HepG2 (cell line): Measurements from ENCODE around the gene MPP3. TPM values are rescaled to one million over a fixed set of nuclear protein-coding genes. Genes with fewer than 3 reads are reported as not detected.

Experiments
- ARID4A ChIP-seq: sonication (generic); formaldehyde crosslinking; IDR thresholded peaks from 2 replicates; pipeline ENCODE4 v1.5.0; 2020; ENCODE audit warnings: mild to moderate bottlenecking, missing genetic modification reagents, borderline replicate concordance
- DPF2 ChIP-seq: sonication (generic); formaldehyde crosslinking; IDR thresholded peaks from 2 replicates; pipeline ENCODE4 v1.4.0; 2020; ENCODE audit warnings: mild to moderate bottlenecking, low read depth, missing genetic modification reagents, borderline replicate concordance
- FOSL1 ChIP-seq: sonication (generic); formaldehyde crosslinking; IDR thresholded peaks from 2 replicates; pipeline ENCODE4 v1.9.0; 2021; ENCODE audit warnings: missing genetic modification reagents, borderline replicate concordance
- NFE2 ChIP-seq: sonication (generic); formaldehyde crosslinking; IDR thresholded peaks from 2 replicates; pipeline ENCODE4 v1.4.0; 2020; ENCODE audit warnings: missing genetic modification reagents
- RBFOX2 ChIP-seq: fragments of 200-400 bp; formaldehyde crosslinking; IDR thresholded peaks from 2 replicates; pipeline ENCODE4 v1.6.1; 2017; ENCODE audit warnings: low read depth, mild to moderate bottlenecking, low read length
- RERE ChIP-seq: IDR thresholded peaks from 2 replicates; pipeline ENCODE4 v1.6.1; 2016; ENCODE audit warnings: low read depth, missing genetic modification reagents, missing compliant biosample characterization
- SMARCE1 ChIP-seq: fragments of 450-650 bp; IDR thresholded peaks from 2 replicates; pipeline ENCODE4 v1.6.1; 2017; ENCODE audit warnings: borderline replicate concordance
- SNAPC5 ChIP-seq: sonication (generic); formaldehyde crosslinking; IDR thresholded peaks from 2 replicates; pipeline ENCODE4 v1.8.1; 2023; ENCODE audit warnings: mild to moderate bottlenecking, missing genetic modification reagents, borderline replicate concordance
- TFAP4 ChIP-seq: sonication (generic); IDR thresholded peaks from 2 replicates; pipeline ENCODE4 v1.6.1; 2016; ENCODE audit warnings: low read depth, borderline replicate concordance
- ZEB1 ChIP-seq: IDR thresholded peaks from 2 replicates; pipeline ENCODE4 v1.6.1; 2012; ENCODE audit warnings: mild to moderate bottlenecking, low read depth, inconsistent platforms; ENCODE audit not compliant: insufficient replicate concordance
- ZNF12 ChIP-seq: sonication (generic); formaldehyde crosslinking; IDR thresholded peaks from 2 replicates; pipeline ENCODE4 v1.5.0; 2020; ENCODE audit warnings: missing genetic modification reagents
- ZNF292 ChIP-seq: sonication (generic); formaldehyde crosslinking; IDR thresholded peaks from 2 replicates; pipeline ENCODE4 v1.8.1; 2022; ENCODE audit warnings: mild to moderate bottlenecking, low read depth, missing genetic modification reagents, borderline replicate concordance
- ZNF3 ChIP-seq: IDR thresholded peaks from 2 replicates; pipeline ENCODE4 v1.7.0; 2017; ENCODE audit warnings: inconsistent platforms
- ZNF33A ChIP-seq: sonication (generic); formaldehyde crosslinking; IDR thresholded peaks from 2 replicates; pipeline ENCODE4 v1.5.1; 2020; ENCODE audit warnings: missing genetic modification reagents, mild to moderate bottlenecking, moderate library complexity, borderline replicate concordance
- ZNF780A ChIP-seq: sonication (generic); formaldehyde crosslinking; IDR thresholded peaks from 2 replicates; pipeline ENCODE4 v1.8.0; 2022; ENCODE audit warnings: mild to moderate bottlenecking, missing genetic modification reagents, moderate library complexity
- ZNF790 ChIP-seq: sonication (generic); formaldehyde crosslinking; IDR thresholded peaks from 2 replicates; pipeline ENCODE4 v1.8.0; 2022; ENCODE audit warnings: missing genetic modification reagents, mild to moderate bottlenecking, borderline replicate concordance
- ZNF792 ChIP-seq: IDR thresholded peaks from 2 replicates; pipeline ENCODE4 v1.6.1; 2016
- ZUFSP ChIP-seq: sonication (generic); formaldehyde crosslinking; IDR thresholded peaks from 2 replicates; pipeline ENCODE4 v1.9.0; 2021; ENCODE audit warnings: missing genetic modification reagents, mild to moderate bottlenecking, borderline replicate concordance
- polyA plus RNA-seq, 8 experiments: library from polyadenylated mRNA; depleted of rRNA in 3 of 8; stranded (reverse) in 7 of 8; unstranded in 1 of 8; fragments of >200 nt; fragmentation: Illumina TruSeq in 4 of 8; extraction: Trizol in 4 of 8; gene quantifications; 2 replicates each; pipeline versions ENCODE4 v1.2.1 to v1.2.3, GENCODE V29; 2011 to 2016; ENCODE audit warnings: low read depth in 4 of 8, missing spikeins in 1 of 8, mixed read lengths in 1 of 8; ENCODE audit not compliant: insufficient read depth in 1 of 8
- total RNA-seq, 5 experiments: library from RNA; depleted of rRNA; stranded (reverse); fragments of >200 nt; fragmentation: Illumina TruSeq; extraction: Trizol; gene quantifications; 2 replicates each; pipeline ENCODE4 v1.2.3, GENCODE V29; 2016; ENCODE audit warnings: low read depth in 1 of 5

Gene MPP3
- total and polyA plus RNA-seq, 2 of the 13 experiments (the other 11 are each of a cell fraction or from before 2014, with no cell fraction given): 0.91 to 1.8 TPM

- peak; percentile 96 for TF ChIP-seq RERE (CRISPR knock-in tag)
- peak; percentile 83; the same call in 1 of the 2 replicates for TF ChIP-seq DPF2 (CRISPR knock-in tag)
- TF ChIP-seq FOSL1 (CRISPR knock-in tag): peak; percentile 88
- TF ChIP-seq ZEB1: peak; percentile 55
- no peak for TF ChIP-seq ARID4A (CRISPR knock-in tag)
- TF ChIP-seq TFAP4: peak; percentile 48; the same call in 1 of the 2 replicates
- TF ChIP-seq ZNF12 (CRISPR knock-in tag): peak; percentile 73
- TF ChIP-seq NFE2: peak; percentile 76; the same call in 1 of the 2 replicates
- TF ChIP-seq ZNF292 (CRISPR knock-in tag): peak; percentile 68
- TF ChIP-seq ZNF33A (CRISPR knock-in tag): no peak
- TF ChIP-seq SMARCE1: no peak
- 0 out of 2 replicates have a peak, but pooled peaks have one; percentile 80 for TF ChIP-seq SNAPC5
- 0 out of 2 replicates have a peak, but pooled peaks have one; percentile 67 for TF ChIP-seq ZNF780A (CRISPR knock-in tag)
- TF ChIP-seq ZUFSP (CRISPR knock-in tag): no peak
- no peak for TF ChIP-seq RBFOX2
- no peak for TF ChIP-seq ZNF790 (CRISPR knock-in tag)
- TF ChIP-seq ZNF3 (CRISPR knock-in tag): no peak
- peak; percentile 66; the same call in 1 of the 2 replicates for TF ChIP-seq ZNF792 (CRISPR knock-in tag)
Measured at GRCh38 chr17:43801844-43802243, 31.1 kb downstream of the MPP3 start (continued).
